Glomerular visceral epithelial cell (primary cell): ENCODE results near the gene DAB1.

ENCODE experiments used
- DNase-seq: peaks from one replicate; pipeline ENCODE4 v3.0.0-alpha.2; 2016; ENCODE audit errors: extremely low spot score

DAB1 gene

DNA sequence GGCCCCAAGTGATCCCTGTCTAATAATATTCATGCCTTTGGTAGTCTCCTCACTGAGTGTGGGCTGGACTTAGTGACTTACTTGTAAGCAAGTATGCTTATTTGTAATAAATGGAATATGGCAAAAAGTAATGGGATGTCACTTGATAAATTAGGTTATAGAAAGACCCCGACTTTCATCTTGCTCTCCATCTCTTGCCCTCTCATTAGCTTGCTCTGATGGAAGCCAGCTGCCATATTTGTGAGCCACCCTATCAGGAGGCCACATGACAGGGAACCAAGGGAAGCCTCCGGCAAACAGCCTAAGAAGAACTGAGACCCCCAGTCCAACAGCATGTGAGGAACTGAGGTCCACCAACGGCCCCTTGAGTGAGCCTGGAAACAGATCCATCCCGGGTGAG lies 107.0 kb downstream of the DAB1 start:
- DNase-seq, result no peak

DNA sequence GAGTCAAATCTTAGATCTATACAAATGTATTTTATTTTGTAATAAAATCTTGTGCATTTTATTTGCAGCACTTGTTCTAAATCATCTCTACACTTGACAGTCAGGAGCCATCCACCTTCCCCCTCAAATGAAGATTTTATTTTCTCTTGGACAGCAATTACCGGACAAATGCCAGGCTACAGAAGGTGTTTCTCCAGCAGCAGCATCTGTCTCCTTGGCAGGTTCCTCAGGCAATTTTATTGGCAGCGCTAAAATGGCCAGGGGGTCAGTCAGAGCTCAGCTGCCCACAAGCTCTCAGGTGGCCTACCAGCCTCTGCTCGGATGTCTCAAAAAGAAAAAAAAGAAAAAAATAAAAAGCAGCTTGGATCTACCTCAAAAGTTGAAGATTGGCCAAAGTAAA lies 107.6 kb downstream of the DAB1 start:
- no peak for DNase-seq

DNA sequence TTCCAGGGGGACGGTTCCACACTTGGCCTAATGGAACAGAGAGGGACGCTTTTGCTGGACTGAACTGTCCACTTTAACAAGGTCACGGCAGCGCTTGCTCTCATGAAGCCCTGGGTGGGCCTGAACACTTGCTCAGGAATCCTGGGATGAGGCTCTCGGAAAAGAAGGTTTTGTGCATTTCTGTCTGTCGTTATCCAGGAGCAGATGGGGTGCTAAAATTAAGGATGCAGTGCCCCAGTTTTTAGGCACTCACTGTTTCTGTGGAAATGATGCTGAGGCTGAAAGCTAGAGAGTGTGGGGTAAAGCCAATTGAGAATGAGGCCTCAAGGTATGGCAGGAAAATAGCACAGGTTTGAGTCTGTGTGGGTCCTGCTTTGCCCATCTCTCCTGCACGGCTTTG lies 111.0 kb downstream of the DAB1 start:
- no peak for DNase-seq

DNA sequence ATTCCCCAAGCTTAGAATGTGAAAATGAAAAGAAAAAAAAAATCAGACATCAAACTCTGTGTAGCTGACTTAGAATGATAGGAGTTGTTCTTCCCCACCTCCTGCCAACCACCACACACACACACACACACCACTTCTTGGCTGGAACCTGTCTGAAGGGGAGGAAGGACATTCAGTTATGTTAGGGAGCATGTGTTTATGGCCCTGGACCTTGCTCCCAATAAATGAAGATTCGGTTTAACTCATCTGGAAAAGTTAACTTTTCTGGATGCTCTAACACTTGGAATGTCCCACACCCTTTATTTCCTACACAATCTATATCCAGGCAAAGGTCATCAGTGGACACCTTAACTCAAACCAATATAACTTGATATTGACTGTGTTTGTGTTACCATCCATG lies 112.4 kb downstream of the DAB1 start:
- no peak for DNase-seq

DNA sequence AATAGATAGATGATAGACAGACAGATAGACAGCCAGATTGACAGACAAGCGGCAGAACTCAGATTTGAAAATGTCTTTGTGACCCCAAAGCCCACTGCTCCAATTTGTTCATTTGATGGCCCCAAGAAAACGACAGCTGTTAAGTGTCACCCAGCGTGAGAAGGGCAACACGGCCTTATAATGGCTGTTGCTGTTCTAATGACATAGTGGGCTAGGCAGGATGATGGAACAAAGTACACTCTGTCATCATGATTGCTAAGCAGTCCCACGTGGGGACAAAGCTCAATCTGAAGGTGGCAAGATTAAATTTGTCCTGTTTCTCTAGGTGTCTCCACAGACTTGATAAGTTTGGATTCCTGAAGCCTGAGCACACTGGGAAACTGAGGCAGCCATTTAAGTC lies 112.9 kb downstream of the DAB1 start:
- DNase-seq, result no peak

DNA sequence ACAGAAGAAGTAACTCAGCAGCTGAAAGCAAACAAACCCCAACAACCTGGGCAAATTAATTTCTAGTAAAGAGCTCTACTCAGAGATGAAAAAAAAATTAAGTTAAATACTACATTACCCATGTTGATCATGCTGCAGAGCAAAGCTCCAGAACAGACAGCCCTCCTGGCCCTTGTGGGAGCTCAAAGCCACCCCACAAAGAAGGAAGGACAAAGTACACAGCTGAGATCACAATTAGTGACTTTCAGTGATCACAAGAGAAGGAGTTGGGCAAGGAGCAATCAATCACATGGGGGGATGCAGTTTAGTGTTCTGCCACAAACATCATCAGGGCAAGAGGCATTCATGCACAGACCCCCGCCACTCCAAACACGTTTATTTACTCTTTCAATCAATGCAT lies 114.2 kb downstream of the DAB1 start:
- no peak for DNase-seq

DNA sequence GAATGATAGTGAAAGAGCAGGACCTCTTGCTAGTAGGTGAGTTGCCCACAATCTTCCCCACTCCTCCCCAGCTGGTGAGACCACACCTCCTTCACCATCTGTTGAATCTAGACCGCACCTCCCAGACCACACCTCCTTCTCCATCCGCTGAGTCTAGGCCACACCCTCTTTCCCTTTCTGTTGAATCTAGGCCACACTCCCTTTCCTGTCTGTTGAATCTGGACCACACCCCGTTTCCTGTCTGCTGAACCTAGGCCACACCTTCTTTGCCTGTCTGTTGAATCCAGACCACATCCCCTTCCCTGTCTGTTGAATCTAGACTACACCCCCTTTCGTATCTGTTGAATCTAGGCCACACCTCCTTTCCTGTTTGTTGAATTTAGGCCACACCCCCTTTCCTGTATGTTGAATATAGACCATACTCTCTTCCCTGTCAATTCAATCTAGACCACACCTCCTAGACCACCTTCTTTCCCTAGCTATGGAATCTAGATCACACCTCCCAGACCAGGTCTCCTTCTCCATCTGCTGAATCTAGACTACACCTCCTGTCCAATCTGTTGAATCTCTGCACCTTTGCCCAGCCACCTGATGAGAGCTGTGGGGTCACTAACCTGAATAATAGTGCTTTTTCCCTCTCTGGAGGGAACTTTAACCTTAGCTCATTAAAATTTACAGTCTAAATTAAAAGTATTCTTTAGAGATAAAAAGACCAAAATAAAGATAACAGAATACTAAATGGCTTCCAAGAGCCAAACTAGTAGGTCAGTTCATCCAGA lies 116.3 kb downstream of the DAB1 start:
- DNase-seq, result no peak

DNA sequence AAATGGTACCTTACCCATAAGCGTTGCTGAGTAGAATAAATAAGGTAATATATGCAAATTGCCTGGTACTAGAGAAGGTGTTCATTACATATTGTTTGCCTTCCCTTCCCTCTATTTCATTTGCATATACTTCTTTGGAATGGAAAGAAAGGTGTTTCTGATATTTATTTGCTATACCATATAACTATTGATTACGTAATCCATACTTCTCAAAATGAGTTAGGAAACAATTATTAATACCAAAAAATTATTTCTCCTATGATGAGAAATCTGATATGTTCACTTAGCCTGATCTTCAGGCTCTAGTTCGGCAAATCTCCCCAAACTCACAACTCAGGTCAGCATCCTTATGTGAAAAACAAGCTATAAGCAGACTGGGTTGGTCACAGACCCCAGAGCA lies 119.3 kb downstream of the DAB1 start:
- no peak for DNase-seq

DNA sequence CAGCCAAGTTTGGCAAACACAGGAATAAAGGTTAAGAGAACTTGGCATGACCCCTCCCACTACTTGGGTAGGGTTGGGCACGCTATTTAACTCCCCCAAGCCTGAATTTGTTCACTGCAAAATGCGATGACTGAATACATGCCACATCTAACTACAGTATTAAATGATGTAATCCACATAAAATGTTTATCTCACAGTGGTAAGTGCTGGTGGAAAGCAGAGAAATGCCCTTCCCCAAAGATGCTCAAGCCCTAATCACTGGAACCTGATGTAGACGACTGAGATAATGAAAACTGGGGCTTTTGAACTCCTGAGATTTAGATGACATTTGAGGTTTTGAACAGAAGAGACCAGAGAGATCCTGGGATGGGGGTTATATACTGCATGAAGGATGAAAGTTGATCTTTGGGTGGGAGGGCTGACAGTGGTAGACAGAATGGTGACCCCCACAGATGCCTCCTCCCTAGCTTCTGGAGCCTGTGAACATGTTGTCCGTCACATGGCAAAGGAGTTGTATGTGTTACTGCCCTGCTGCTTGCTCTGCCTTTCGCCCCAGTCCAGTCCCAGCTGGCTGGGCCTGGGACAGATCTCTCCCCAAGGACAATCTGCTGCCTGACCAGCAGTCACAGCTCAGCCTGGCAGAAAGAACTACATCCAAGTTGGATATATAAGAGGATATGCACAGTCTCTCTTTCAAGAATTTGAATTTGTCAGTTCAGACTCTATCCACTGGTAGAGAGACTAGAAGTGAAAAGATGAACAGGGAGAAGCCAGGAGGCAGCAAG lies 120.9 kb downstream of the DAB1 start:
- no peak for DNase-seq

DNA sequence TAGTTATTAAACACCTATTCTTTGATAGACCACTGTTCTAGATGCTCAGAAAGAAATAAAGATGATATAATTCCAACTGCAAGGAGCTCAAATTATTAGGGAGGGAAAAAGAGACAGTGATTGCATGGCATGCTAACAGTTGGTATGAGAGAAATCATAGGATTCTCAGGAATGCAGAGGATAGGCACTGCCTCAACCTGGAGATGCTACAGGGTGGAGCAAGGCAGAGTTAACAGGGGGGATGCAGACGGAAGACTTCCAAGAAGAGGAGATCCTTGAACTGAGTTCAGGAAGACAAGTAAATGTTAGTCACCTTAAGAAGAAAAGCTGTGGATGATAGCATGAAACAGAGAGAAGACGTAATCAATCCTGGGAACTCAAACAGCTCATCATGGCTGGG lies 123.7 kb downstream of the DAB1 start:
- DNase-seq, result no peak

DNA sequence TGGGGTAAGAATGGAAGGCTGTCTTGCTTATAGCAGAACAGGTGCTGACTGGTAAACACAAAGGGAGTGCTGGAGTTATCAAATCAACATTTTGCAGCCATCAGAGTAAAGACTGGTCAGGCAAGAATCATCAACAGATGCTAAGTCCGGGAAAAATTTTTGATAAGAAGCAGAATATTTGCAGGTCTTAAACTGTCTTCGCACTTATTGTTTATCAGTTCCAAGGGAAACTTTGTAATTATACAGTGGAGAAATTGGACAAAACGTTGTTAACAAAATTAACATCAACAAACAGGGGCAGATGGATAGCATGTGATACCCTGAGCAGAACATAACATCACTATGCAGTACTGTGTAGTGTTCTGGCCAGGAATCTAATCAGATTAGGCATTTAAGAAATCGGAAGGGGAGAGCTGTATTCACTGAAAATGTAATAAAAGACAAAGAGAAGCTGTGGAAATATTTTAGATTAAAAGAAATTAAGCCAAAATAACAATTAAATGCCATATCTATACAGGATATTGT lies 127.1 kb downstream of the DAB1 start:
- DNase-seq, result no peak

DNA sequence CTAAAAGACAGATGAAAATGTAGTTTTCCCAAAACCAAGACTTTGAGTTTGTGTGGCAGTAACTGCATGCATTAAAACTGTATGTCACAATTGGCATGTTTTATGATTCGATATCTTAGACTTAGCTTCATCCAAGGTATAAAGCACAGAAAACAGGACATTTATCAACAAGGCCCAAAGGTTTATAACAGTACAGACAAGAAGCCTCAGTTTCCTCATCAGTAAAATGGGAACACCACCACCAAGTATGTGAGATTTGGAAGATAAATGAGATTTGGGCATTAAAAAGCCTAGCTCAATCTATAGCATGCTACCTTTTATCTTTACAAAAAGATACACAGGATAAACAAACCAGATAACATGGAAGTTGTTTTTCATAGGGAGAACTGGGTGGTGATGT lies 128.5 kb downstream of the DAB1 start:
- no peak for DNase-seq

DNA sequence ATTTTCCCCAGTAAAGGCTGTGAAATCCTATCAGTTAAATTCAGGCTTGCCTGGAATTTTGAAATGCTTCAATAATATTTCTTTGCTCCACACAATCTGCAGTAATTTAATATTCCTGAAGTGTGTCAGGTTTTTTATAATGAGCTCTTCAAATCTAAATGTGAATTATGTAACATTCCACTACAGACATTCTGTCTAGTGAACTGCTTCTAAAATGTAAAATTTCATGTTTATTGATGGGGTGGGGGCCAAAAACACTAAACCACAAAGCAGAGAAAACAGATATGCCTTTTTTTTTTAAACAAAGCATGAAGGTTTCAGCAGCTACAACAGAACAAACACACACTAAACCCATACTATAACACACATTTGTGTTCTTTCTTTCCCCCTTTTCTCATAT lies 129.7 kb downstream of the DAB1 start:
- DNase-seq, result no peak

DNA sequence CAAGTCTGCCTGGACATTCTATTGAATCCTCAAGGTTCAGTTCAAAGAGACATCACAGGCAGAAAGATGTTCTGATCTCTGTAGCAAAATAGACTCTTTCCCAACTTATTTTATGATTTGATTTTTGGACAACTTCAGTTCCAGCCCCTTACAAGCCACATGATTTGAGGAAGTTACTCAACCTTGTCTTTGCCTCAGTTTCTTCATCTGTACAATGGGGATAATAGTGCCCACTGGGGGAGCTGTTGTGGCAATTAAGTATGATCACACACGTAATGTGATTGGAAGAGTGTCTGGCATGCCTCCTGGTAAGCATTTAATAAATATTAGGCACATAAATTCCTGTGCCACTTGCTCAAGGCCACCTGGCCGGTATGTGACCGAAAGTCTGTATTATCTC lies 130.6 kb downstream of the DAB1 start:
- no peak for DNase-seq

DNA sequence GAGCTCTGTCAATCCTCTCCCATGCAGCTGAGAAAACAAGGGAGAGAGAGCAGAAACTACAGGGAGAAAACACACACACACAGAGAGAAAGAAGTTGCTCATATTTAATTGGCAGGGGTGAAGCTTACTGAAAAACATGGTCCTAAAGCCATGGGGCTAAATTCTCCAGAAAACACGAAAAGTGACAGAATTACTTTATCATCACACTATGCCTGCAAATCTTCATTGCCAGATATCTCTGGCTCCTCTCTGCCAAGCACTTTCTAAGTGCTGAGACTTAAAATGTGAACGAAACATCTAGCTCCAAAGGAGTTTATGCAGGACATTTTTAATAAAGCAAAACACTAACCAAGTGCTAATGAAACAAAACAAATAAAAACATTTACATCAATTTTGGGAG lies 134.1 kb downstream of the DAB1 start:
- DNase-seq, result no peak

DNA sequence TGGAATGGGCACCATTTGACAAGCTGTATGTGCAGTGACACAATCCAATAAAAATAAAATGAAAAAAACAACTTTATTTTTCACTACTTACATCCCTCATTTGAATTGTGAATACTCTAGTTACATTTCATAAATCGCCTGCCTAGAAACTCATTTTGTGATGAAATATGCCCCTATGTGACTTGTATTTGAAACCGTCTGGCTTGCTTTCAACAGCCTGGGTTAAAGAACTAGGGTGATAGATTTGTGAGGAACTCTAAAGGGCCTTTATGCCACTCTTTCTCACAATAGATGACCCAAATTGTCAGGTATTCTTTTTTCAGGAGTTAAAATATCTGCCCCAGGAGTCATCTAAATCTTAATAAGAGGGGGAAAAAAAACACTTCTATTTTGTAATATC lies 137.9 kb downstream of the DAB1 start:
- no peak for DNase-seq

DNA sequence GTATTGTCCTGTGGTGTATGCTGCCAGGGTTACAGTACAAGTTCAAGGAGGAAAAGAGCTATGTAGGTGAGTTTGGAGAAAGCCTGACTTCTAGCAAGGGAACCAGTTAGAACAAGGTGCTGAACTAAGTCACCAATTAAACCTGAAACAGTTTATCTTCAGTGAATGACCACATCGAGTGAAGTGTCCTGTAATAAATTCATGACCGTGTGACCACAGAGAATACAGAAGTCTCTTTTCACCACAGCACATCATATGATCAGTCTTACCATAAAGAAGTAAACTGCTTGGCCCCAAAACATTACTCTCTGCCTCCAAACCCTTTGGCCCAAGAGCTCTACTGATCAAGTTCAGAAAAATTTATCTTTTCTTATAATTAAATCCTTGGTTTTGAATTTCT lies 141.4 kb downstream of the DAB1 start:
- no peak for DNase-seq

DNA sequence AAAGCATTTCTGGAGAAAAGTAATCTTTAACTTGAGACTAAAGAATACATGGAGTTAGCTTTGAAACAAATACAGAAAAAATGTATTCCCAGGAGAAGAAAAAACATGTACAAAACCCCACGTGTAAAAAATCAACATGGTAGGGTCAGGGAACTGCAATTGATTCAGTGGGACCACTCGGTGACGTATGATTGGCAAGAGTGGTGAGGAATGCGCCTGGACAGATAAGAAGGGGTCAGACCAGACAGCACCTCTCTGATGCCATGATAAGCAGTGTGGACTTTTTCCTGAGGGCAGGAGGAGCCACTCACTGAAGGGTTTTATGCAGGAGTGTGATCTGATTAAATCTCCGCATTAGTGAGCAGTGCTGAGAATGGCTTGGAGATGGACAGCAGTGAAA lies 142.5 kb downstream of the DAB1 start:
- no peak for DNase-seq

DNA sequence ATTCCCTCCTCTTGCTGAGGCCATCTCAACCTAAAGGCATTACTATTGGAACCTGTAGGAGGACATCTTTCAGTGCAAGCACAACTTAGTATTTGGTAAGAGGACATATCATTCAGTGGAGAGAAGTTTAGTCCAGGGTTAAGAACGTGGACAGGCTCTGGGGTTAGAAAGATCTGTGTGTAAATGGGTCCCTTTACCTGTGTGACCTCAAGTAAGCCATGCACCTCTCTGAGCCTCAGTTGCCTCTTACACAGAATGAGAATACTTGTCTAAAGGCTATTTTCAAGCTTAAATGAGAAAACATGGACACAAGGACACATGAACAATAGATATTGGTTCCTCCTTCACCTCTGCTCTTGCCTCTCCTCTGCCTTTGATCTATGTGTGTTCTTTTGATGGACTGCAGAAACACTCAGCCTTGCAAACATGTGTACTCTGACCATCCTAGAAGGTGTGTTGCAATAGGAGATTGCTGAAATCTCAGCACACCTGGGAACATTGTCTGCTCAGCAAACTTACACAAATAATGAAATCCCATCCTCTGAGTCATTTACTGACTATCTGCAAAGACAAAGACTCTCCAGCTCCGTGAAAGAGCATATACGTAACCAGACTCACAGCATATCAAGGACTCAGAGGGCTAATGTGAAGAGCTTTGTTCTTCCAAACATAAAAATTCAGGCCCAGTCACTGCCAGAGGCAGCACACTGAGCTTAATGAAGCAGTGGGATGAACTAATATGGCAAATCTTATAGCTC lies 143.8 kb downstream of the DAB1 start:
- DNase-seq, result no peak

DNA sequence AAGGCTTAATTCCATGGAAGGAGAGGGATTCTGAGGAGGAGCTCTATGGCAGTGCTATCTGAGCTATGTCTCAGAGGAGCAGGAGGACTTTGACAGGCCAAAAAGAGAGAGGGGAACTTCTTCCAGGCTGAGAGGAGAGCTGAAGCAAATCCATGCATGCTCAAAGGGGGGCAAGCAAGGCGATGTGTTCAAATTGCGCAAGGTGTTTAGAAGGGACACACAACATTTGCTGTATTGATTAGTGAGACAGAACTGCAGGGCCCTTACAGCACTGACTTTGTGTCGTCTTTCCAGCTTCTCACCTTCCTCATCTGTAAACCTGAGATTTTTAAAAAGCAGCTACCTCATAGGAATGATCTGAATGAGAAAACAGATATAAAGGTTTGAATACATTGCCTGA lies 145.3 kb downstream of the DAB1 start:
- no peak for DNase-seq

DNA sequence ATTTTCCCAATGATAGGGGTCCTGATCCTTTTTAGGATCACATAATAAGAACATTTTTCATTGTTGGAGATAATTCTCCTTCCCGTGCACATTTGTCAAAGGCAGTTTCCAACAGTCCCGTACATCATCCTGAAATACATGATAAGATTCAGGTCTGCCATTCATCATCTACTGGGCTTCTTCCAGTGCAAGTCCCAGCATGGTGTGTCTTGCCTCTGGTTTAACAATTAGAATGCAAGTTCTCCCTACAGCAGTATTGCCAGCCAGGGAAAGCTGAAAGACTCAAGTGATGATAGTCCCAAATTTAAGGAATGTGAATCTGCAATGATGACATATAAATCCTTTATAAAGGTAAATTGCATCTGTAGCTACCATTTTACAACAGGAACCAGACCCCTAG lies 146.2 kb downstream of the DAB1 start:
- DNase-seq, result no peak

DNA sequence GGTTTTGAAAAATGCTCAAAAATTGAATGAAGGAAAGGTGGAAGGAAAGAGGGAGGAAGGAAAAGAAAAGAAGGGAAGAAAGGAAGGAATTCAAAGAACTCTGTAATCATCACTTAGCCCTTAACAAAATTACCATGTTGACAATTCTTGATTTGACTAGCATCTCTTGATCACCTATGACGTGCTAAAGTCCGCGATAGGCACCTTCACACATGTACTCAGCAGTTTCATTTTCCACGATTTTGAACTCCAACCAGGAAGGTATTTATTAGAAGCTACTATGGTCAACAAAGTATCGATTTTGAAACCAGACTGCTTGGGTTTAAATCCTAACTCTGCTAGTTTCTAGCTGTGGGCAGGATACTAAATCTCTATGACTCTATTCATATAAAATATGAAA lies 146.9 kb downstream of the DAB1 start:
- no peak for DNase-seq

DNA sequence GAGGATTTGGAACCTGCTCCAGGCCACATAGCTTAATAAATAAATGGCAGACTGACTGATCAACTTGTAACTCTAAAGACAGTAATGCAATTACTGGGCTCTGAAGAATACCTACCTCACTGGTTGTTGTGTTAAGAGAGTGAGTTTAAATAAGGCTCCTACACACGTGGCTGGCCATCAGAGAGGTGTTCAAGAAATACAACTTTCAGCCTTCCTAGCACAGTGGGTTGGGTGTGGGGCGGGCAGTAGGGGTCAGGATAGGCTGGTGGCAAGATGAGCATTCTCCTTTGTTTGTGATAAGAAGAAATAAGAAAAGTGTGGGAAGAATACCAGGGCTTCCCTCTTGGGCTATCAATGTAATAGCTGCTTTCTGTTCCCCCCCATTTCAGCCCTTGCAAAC lies 151.3 kb downstream of the DAB1 start:
- no peak for DNase-seq
